ENCODE results near the gene BCLAF1.
"Not testable (repeated sequence)": the region's sequence is repeated elsewhere in the genome, so short reads cannot be mapped to it uniquely, and the experiment has no call there.

BCLAF1 gene

GRCh38 chr6:136312975-136313374 is 23.3 kb upstream of the BCLAF1 start:
- DNase-seq (ENCODE audit: low read depth in 3 of 3, low spot score in 1 of 3): no peak

- no peak for DNase-seq (ENCODE audit: low read depth in 3 of 3, low spot score in 1 of 3)
Observed at GRCh38 chr6:136309729-136310311, 20.2 kb upstream of the BCLAF1 start.

GRCh38 chr6:136309171-136309570 is 19.5 kb upstream of the BCLAF1 start:
- DNase-seq (ENCODE audit: low read depth in 3 of 3, low spot score in 1 of 3): no peak

- DNase-seq (ENCODE audit: low read depth in 3 of 3, low spot score in 1 of 3): not testable (repeated sequence)
Observed at GRCh38 chr6:136308469-136308868, 18.8 kb upstream of the BCLAF1 start.

- no peak for DNase-seq (ENCODE audit: low read depth in 3 of 3, low spot score in 1 of 3)
Observed at GRCh38 chr6:136307351-136307750, 17.7 kb upstream of the BCLAF1 start.

GRCh38 chr6:136306466-136306865 is 16.8 kb upstream of the BCLAF1 start:
- no peak for DNase-seq (ENCODE audit: low read depth in 3 of 3, low spot score in 1 of 3)

- no peak for DNase-seq (ENCODE audit: low read depth in 3 of 3, low spot score in 1 of 3)
Observed at GRCh38 chr6:136304410-136304809, 14.8 kb upstream of the BCLAF1 start.

GRCh38 chr6:136303516-136303915 is 13.9 kb upstream of the BCLAF1 start:
- no peak for DNase-seq (ENCODE audit: low read depth in 3 of 3, low spot score in 1 of 3)

- no peak for DNase-seq (ENCODE audit: low read depth in 3 of 3, low spot score in 1 of 3)
Observed at GRCh38 chr6:136294621-136295020, 5.0 kb upstream of the BCLAF1 start.

GRCh38 chr6:136290410-136291010 is 864 bp upstream of the BCLAF1 start:
- peak; percentile 41 to 70 (median 68) for DNase-seq (ENCODE audit: low read depth in 3 of 3, low spot score in 1 of 3)

- peak; percentile 84 to 87 (median 86) for DNase-seq (ENCODE audit: low read depth in 3 of 3, low spot score in 1 of 3)
Observed at GRCh38 chr6:136289327-136289578, 393 bp downstream of the BCLAF1 start.

- peak; percentile 54 to 75 (median 71) for DNase-seq (ENCODE audit: low read depth in 3 of 3, low spot score in 1 of 3)
Observed at GRCh38 chr6:136288566-136289326, 900 bp downstream of the BCLAF1 start.

- DNase-seq (ENCODE audit: low read depth in 3 of 3, low spot score in 1 of 3): no peak
Observed at GRCh38 chr6:136284909-136285308, 4.7 kb downstream of the BCLAF1 start.

GRCh38 chr6:136282906-136283305 is 6.7 kb downstream of the BCLAF1 start:
- DNase-seq (ENCODE audit: low read depth in 3 of 3, low spot score in 1 of 3): no peak

GRCh38 chr6:136280032-136280609 is 9.5 kb downstream of the BCLAF1 start:
- DNase-seq (ENCODE audit: low read depth in 3 of 3, low spot score in 1 of 3): no peak

- DNase-seq (ENCODE audit: low read depth in 3 of 3, low spot score in 1 of 3): no peak
Observed at GRCh38 chr6:136274062-136274461, 15.6 kb downstream of the BCLAF1 start.

GRCh38 chr6:136265101-136265500 is 24.5 kb downstream of the BCLAF1 start:
- no peak for DNase-seq (ENCODE audit: low read depth in 3 of 3, low spot score in 1 of 3)

GRCh38 chr6:136262940-136263339 is 26.7 kb downstream of the BCLAF1 start:
- DNase-seq (ENCODE audit: low read depth in 3 of 3, low spot score in 1 of 3): no peak

- no peak for DNase-seq (ENCODE audit: low read depth in 3 of 3, low spot score in 1 of 3)
Observed at GRCh38 chr6:136254851-136255466, 34.7 kb downstream of the BCLAF1 start.

GRCh38 chr6:136253734-136254133 is 35.9 kb downstream of the BCLAF1 start:
- DNase-seq (ENCODE audit: low read depth in 3 of 3, low spot score in 1 of 3): no peak

GRCh38 chr6:136252441-136252840 is 37.2 kb downstream of the BCLAF1 start:
- no peak for DNase-seq (ENCODE audit: low read depth in 3 of 3, low spot score in 1 of 3)

- DNase-seq (ENCODE audit: low read depth in 3 of 3, low spot score in 1 of 3): no peak
Observed at GRCh38 chr6:136251394-136251793, 38.3 kb downstream of the BCLAF1 start.
